ENCODE results near the gene TEAD3. TPM values are rescaled to one million over a fixed set of nuclear protein-coding genes. Genes with fewer than 3 reads are reported as not detected.

Gene TEAD3
- total RNA-seq, 1 experiment from 2014 or later, result 10.7 TPM

DNA sequence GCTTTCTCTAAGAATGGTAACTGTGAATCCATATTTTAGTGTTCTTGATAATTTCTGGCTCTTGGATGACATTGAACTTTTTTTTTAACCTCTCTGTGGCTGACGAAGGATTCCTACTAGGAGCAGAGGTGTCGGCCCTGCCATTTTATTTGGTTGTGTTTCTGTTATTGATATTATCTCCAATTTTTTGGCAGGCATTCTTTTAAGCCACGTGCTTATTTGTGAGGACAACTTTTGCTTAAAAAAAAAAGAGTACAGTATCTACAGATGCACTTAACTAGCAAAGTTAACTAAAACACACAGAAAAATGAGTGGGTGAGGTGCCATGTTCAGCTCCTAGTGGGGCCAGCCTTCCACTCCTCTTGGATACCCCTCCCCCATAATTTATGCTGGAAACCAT is 43.6 kb downstream of the TEAD3 start:
- in situ Hi-C loops (cut with HindIII; ENCODE audit: low pct_unique_long_range_greater_than_20kb, low sequenced_read_pairs) (no loop called here), intact Hi-C loops (cut with micrococcal nuclease; ENCODE audit: unreplicated experiment) (no loop called here)
- ATAC-seq (no peak), DNase-seq (ENCODE audit: low read depth, low spot score) (no peak)
- BruUV-seq (replicated peaks), result TSS peak; percentile 85
- Histone ChIP-seq H3K4me1 (ENCODE audit: control insufficient read depth, insufficient read depth, low read length) (peaks cover 18% of the 10 kb centered on the region), H3K27me3 (ENCODE audit: control insufficient read depth, insufficient read depth, low read length) (no peaks in the 10 kb centered on the region), H3K36me3 (ENCODE audit: control insufficient read depth, insufficient read depth, low read length) (no peaks in the 10 kb centered on the region), H3K9me3 (ENCODE audit: control insufficient read depth, insufficient read depth, low read depth, low read length) (no peaks in the 10 kb centered on the region), H3K27ac (ENCODE audit: low read length) (peak overlapping the region; percentile 51; the same call in 1 of the 2 replicates), H3K4me3 (ENCODE audit: low read depth in 2 of 2, low read length in 2 of 2) (peak overlapping the region; percentile 62 to 65)
- no peak for TF ChIP-seq CTCF (IDR thresholded peaks at IDR 0.05)
- ChIA-PET POLR2A (interaction anchor here (0.6 kb wide), 1 partner anchor 280 kb away, joined by 10 read pairs; no protein-coding TSS in a partner anchor), CTCF (no interaction called here)

DNA sequence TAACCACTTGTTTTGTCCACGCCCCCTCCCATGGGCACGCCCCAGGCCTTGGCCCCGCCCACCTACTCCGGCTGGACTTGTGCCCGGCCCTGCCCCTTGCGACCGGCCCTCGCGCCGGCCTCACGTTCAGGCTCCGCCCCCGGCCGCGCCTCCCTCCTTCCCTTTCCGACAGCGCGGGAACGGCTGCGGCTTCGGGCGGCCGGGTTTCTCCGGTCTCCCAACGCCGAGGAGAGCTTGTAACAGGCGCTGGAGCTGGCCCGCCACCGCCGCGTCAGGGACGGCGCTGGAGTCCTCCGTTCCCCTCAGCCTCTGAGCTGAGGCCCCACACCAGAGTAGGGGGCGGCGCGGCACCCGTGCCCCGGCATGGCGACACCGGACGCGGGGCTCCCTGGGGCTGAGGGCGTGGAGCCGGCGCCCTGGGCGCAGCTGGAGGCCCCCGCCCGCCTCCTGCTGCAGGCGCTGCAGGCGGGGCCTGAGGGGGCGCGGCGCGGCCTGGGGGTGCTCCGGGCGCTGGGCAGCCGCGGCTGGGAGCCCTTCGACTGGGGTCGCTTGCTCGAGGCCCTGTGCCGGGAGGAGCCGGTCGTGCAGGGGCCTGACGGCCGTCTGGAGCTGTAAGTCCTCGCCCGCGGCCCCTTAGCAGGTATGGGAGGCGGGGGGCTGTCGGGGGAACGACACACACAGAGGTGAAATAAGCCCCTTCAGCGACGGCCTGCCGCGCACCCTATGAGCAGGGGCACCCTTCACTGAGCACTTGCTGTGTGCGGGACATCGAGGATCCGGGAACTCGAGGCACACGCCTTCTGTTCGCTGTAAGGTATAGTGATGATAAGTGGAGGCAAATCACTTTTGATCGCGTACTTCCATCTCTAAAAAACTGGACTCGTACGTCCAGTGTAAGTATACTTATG is 44.4 kb downstream of the TEAD3 start, which contains the start of gene FANCE:
Gene FANCE (plus strand): TSS at position 156 of the 908 bp plus-strand sequence. CDS start 208 bp downstream, at position 364.
- intact Hi-C loops (cut with micrococcal nuclease; ENCODE audit: unreplicated experiment), result no loop called here
- in situ Hi-C loops (cut with HindIII; ENCODE audit: low pct_unique_long_range_greater_than_20kb, low sequenced_read_pairs), result no loop called here
- CTCF ChIA-PET, result interaction anchor here (0.6 to 1.9 kb wide), 3 partner anchors 51 to 110 kb away, joined by 3 to 5 read pairs (median 3); partner anchors contain the start of gene PPARD
- peak within 1 kb of the TSS; percentile 51; the same call in 1 of the 2 replicates for H3K27ac ChIP-seq (ENCODE audit: low read length)
- ATAC-seq (peak; percentile 93), DNase-seq (ENCODE audit: low read depth, low spot score) (no peak)
- H3K4me3 ChIP-seq (ENCODE audit: low read depth in 2 of 2, low read length in 2 of 2), result peak within 1 kb of the TSS; percentile 62 to 65
- H3K36me3 ChIP-seq (ENCODE audit: control insufficient read depth, insufficient read depth, low read length), result no peaks in the 10 kb centered on the region
- BruUV-seq (replicated peaks), result no TSS peak
- H3K27me3 ChIP-seq (ENCODE audit: control insufficient read depth, insufficient read depth, low read length), result no peaks in the 10 kb centered on the region
- TF ChIP-seq CTCF (IDR thresholded peaks at IDR 0.05), result no peak
- peak; percentile 94; the same call in 1 of the 2 replicates for TF ChIP-seq SIN3A (IDR thresholded peaks at IDR 0.05; ENCODE audit: borderline replicate concordance, insufficient read depth, low read depth, low read length)
- no peak for TF ChIP-seq TCF7L2 (IDR thresholded peaks at IDR 0.05; ENCODE audit: low read depth, low read length)
- TF ChIP-seq POLR2AphosphoS5 (IDR thresholded peaks at IDR 0.05; ENCODE audit: low read depth, low read length), result peak; percentile 49; the same call in 1 of the 2 replicates
- TF ChIP-seq REST (IDR thresholded peaks at IDR 0.05; ENCODE audit: insufficient read depth in 1 of 2, low read depth in 2 of 2, low read length in 1 of 2), result no peak
- no peaks in the 10 kb centered on the region for H3K9me3 ChIP-seq (ENCODE audit: control insufficient read depth, insufficient read depth, low read depth, low read length)
- H3K4me1 ChIP-seq (ENCODE audit: control insufficient read depth, insufficient read depth, low read length), result peaks cover 18% of the 10 kb centered on the region
- POLR2A ChIA-PET, result interaction anchor here (0.6 kb wide), 1 partner anchor 281 kb away, joined by 10 read pairs; no protein-coding TSS in a partner anchor
